Measurements from ENCODE around the gene BCKDK. TPM values are rescaled to one million over a fixed set of nuclear protein-coding genes. Genes with fewer than 3 reads are reported as not detected.

BCKDK gene
- total and polyA plus RNA-seq, 2 of the 13 experiments (the other 11 are each of a cell fraction or from before 2014, with no cell fraction given): 24.9 to 42.6 TPM

- TF ChIP-seq AFF4 (CRISPR knock-in tag; IDR thresholded peaks at IDR 0.05): no peak
- TF ChIP-seq RARA (CRISPR knock-in tag; IDR thresholded peaks at IDR 0.05): no peak
- peak; percentile 23; the same call in 1 of the 2 replicates for TF ChIP-seq ZSCAN21 (CRISPR knock-in tag; IDR thresholded peaks at IDR 0.05; ENCODE audit: borderline replicate concordance)
- no peak for TF ChIP-seq KLF12 (CRISPR knock-in tag; IDR thresholded peaks at IDR 0.05; ENCODE audit: borderline replicate concordance)
- TF ChIP-seq ZNF207 (IDR thresholded peaks at IDR 0.05; ENCODE audit: borderline replicate concordance): no peak
- no peak for TF ChIP-seq PBX2 (CRISPR knock-in tag; IDR thresholded peaks at IDR 0.05)
- TF ChIP-seq BRD4 (CRISPR knock-in tag; IDR thresholded peaks at IDR 0.05): no peak
- TF ChIP-seq GTF2F1 (IDR thresholded peaks at IDR 0.05; ENCODE audit: low read length): no peak
- TF ChIP-seq E2F5 (CRISPR knock-in tag; conservative IDR thresholded peaks at IDR 0.05): 0 out of 2 replicates have a peak, but pooled peaks have one; percentile 43
- TF ChIP-seq HNF4A (CRISPR knock-in tag; IDR thresholded peaks at IDR 0.05): peak; percentile 15; the same call in 1 of the 2 replicates
- no peak for TF ChIP-seq GLI4 (CRISPR knock-in tag; IDR thresholded peaks at IDR 0.05; ENCODE audit: borderline replicate concordance)
- no peak for TF ChIP-seq ZNF790 (CRISPR knock-in tag; IDR thresholded peaks at IDR 0.05; ENCODE audit: borderline replicate concordance)
- TF ChIP-seq CCAR2 (optimal IDR thresholded peaks at IDR 0.05; ENCODE audit: low read depth, low read length): no peak
- TF ChIP-seq IRF9 (CRISPR knock-in tag; IDR thresholded peaks at IDR 0.05; ENCODE audit: borderline replicate concordance): no peak
- no peak for TF ChIP-seq XBP1 (CRISPR knock-in tag; IDR thresholded peaks at IDR 0.05)
- peak; percentile 89 for TF ChIP-seq ZNF687 (CRISPR knock-in tag; IDR thresholded peaks at IDR 0.05)
- no peak for TF ChIP-seq MTA3 (CRISPR knock-in tag; IDR thresholded peaks at IDR 0.05)
These were observed 30.7 kb downstream of the BCKDK start (continued) for GRCh38 chr16:31138621-31139578.
